CD14-positive monocyte (primary cell): ENCODE measurements around the gene ZNF627. TPM values are rescaled to one million over a fixed set of nuclear protein-coding genes. Genes with fewer than 3 reads are reported as not detected.
A peak's percentile ranks its signal among the peaks of the same experiment; 100 is the strongest.

Source experiments
- DNase-seq, 3 donors: peaks; one replicate each; pipeline ENCODE4 v3.0.0-alpha.2; 2011 to 2022
- H2AFZ ChIP-seq: 2 replicates; pipeline ENCODE4 v1.6.0; 2012; ENCODE audit warnings: mild to moderate bottlenecking, low read depth, low read length, inconsistent platforms; ENCODE audit not compliant: insufficient read depth, poor library complexity, severe bottlenecking
- H3K27ac ChIP-seq, 2 donors: 1 replicate in 1 of 2; 2 replicates in 1 of 2; pipeline ENCODE4 v1.5.1; 2012 to 2013; ENCODE audit warnings: low read length in 2 of 2, control low read depth in 1 of 2, inconsistent platforms in 1 of 2, low read depth in 1 of 2, mild to moderate bottlenecking in 1 of 2
- H3K27me3 ChIP-seq, 2 donors: one replicate each; pipeline versions ENCODE4 v1.6.0 to v1.6.1; 2011 to 2013; ENCODE audit warnings: low read length in 2 of 2; ENCODE audit not compliant: control insufficient read depth in 2 of 2, insufficient read depth in 2 of 2
- H3K36me3 ChIP-seq, 2 donors: replicated peaks in 1 of 2; 1 replicate in 1 of 2; 2 replicates in 1 of 2; pipeline versions ENCODE4 v1.5.1 to v1.6.1; 2012 to 2013; ENCODE audit warnings: low read length in 2 of 2, control low read depth in 1 of 2, inconsistent platforms in 1 of 2, mild to moderate bottlenecking in 1 of 2; ENCODE audit not compliant: insufficient read depth in 2 of 2, control insufficient read depth in 1 of 2
- H3K4me1 ChIP-seq, 2 donors: 1 replicate in 1 of 2; 2 replicates in 1 of 2; pipeline versions ENCODE4 v1.5.1 to v1.6.1; 2012 to 2013; ENCODE audit warnings: low read length in 2 of 2, control low read depth in 1 of 2, inconsistent platforms in 1 of 2, mild to moderate bottlenecking in 1 of 2, moderate library complexity in 1 of 2; ENCODE audit not compliant: insufficient read depth in 2 of 2, control insufficient read depth in 1 of 2
- H3K4me2 ChIP-seq: replicated peaks from 2 replicates; pipeline ENCODE3; 2012; ENCODE audit warnings: low read length, moderate library complexity, mild to moderate bottlenecking; ENCODE audit not compliant: poor library complexity, severe bottlenecking; ENCODE audit errors: extremely low read depth
- H3K4me3 ChIP-seq, 3 experiments: fragments of 200-600 bp in 1 of 3; sonication (generic) in 1 of 3; replicated peaks in 1 of 3; 1 replicate in 2 of 3; 2 replicates in 1 of 3; pipeline ENCODE4 v1.5.1; 2011 to 2013; ENCODE audit warnings: low read length in 3 of 3, mild to moderate bottlenecking in 3 of 3, control low read depth in 2 of 3, low read depth in 2 of 3, inconsistent platforms in 1 of 3, moderate library complexity in 1 of 3
- H3K79me2 ChIP-seq: 2 replicates; pipeline ENCODE4 v1.6.0; 2012; ENCODE audit warnings: mild to moderate bottlenecking, control low read depth, inconsistent platforms, low read length, moderate library complexity; ENCODE audit not compliant: insufficient read depth
- H3K9ac ChIP-seq: 2 replicates; pipeline ENCODE4 v1.6.0; 2017; ENCODE audit warnings: low read length, mild to moderate bottlenecking; ENCODE audit not compliant: insufficient read depth, poor library complexity, severe bottlenecking
- H3K9me3 ChIP-seq, 2 donors: replicated peaks in 1 of 2; 1 replicate in 1 of 2; 2 replicates in 1 of 2; pipeline versions ENCODE4 v1.5.1 to v1.6.1; 2012 to 2013; ENCODE audit warnings: low read length in 2 of 2, control low read depth in 1 of 2; ENCODE audit not compliant: control insufficient read depth in 1 of 2, insufficient read depth in 1 of 2
- H4K20me1 ChIP-seq: 2 replicates; pipeline ENCODE4 v1.6.0; 2012; ENCODE audit warnings: mild to moderate bottlenecking, low read length, control low read depth, moderate library complexity; ENCODE audit not compliant: insufficient read depth
- H3K27ac Mint-ChIP-seq, 7 donors: one replicate each; pipeline ENCODE4 v1.8.0; 2020; ENCODE audit warnings: mild to moderate bottlenecking in 7 of 7, mixed read lengths in 7 of 7, moderate library complexity in 6 of 7, inconsistent platforms in 2 of 7
- H3K27me3 Mint-ChIP-seq, 3 donors: one replicate each; pipeline ENCODE4 v1.8.0; 2021 to 2022; ENCODE audit warnings: low read depth in 3 of 3, mild to moderate bottlenecking in 3 of 3, mixed read lengths in 3 of 3, moderate library complexity in 3 of 3, inconsistent platforms in 1 of 3
- H3K36me3 Mint-ChIP-seq, 2 donors: one replicate each; pipeline ENCODE4 v1.8.0; 2020; ENCODE audit warnings: mixed read lengths in 2 of 2, inconsistent platforms in 1 of 2, mild to moderate bottlenecking in 1 of 2
- H3K4me1 Mint-ChIP-seq: one replicate; pipeline ENCODE4 v1.8.0; 2020; ENCODE audit warnings: mild to moderate bottlenecking, mixed read lengths
- H3K4me3 Mint-ChIP-seq, 2 donors: one replicate each; pipeline ENCODE4 v1.8.0; 2020; ENCODE audit warnings: mild to moderate bottlenecking in 2 of 2, mixed read lengths in 2 of 2, moderate library complexity in 1 of 2
- H3K9me3 Mint-ChIP-seq, 7 donors: one replicate each; pipeline ENCODE4 v1.8.0; 2020 to 2022; ENCODE audit warnings: mixed read lengths in 7 of 7, mild to moderate bottlenecking in 6 of 7, moderate library complexity in 6 of 7, inconsistent platforms in 2 of 7
- CTCF ChIP-seq: fragments of 200-600 bp; IDR thresholded peaks from one replicate; pipeline ENCODE4 v1.8.0; 2022; ENCODE audit warnings: antibody characterized with exemption, mild to moderate bottlenecking
- WGBS: methylation state at CpG from one replicate; pipeline ENCODE4 v1.1.5; 2013; ENCODE audit warnings: missing lambda C conversion rate; ENCODE audit not compliant: insufficient coverage; 5-methylcytosine and 5-hydroxymethylcytosine counted together
- intact Hi-C, 2 donors: fragments of 100-400 bp; cut with micrococcal nuclease; formaldehyde crosslinking; loops; one replicate each; pipeline versions ENCODE4 v1.15.0 to v1.15.1; 2023
- polyA minus RNA-seq: library from RNA; depleted of rRNA, polyadenylated mRNA; stranded (reverse); fragments of >200 nt; gene quantifications from 2 replicates; pipeline ENCODE4 v1.2.3, GENCODE V29; 2012
- polyA plus RNA-seq, 3 donors: library from polyadenylated mRNA; depleted of rRNA in 1 of 3; unstranded in 2 of 3; stranded (reverse) in 1 of 3; fragments of 300-500 nt in 2 of 3; fragments of >200 nt in 1 of 3; fragmentation: Illumina TruSeq in 2 of 3; gene quantifications; 1 replicate in 2 of 3; 2 replicates in 1 of 3; pipeline ENCODE4 v1.2.3, GENCODE V29; 2012 to 2021
- total RNA-seq, 12 experiments: library from RNA in 1 of 12; stranded (reverse) in 1 of 12; fragments of 120-200 nt in 1 of 12; gene quantifications; one replicate each; pipeline ENCODE4 v1.2.4 and lab custom pipeline; 2013 to 2026; ENCODE audit warnings: mixed read lengths in 6 of 12, inconsistent platforms in 1 of 12

The ZNF627 gene
- 11.6 TPM for total RNA-seq (2013)
- polyA plus RNA-seq (1 to 10 TPM; 1.7 to 3.7 (median 3.4) TPM), polyA minus RNA-seq (3.2 and 3.3 TPM in 2 replicates), total RNA-seq (lab: John Stamatoyannopoulos, UW) (6.5 to 30.5 (median 14.4) reads per million in 11 experiments)

DNA sequence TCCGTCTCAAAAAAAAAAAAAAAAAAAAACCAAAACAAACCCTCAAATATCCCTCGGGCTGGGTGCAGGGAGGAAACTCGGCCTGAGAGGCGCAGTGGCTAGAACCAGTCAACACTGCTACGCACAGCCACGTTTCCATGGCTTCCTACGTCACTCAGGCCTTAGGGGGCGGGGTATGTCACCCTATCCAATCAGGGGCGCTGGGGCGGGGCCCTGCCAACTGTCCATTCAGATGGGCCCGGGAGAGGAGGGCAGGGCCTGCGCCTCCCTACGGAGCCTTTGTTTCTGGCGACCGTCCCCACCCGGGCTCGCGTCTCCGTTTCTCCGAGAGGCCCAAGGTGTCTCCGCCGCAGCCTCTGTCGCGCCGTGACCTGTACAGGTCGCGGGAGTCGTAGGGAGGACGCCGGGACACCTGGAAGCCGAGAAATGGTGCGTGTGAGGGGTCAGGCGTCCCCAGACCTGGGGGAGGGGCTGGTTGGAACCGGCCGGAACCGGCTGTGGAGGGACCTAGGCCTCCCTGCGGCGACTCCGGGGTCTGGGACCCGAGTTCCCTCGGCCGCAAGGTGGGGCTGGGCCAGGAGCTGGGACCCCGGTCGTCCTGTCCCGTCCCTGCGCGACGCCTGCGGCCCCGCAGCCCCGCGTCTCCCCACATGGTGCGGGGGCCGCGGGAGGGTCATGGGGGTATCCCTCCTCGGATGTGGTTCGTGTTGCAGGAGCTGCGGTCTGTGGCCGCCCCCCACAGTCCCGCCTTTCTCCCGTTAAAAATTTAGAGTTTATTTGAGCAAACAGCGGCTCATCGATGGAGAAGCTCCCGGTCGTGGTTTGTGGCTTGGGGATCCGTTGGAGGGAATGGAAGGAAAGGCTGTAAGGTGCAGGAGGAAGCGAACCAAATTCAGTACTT lies at the start of gene ZNF627:
TSS of gene ZNF627 (plus strand) at position 282 of the 901 bp plus-strand sequence. CDS start at position 427, 145 bp downstream.
- no peaks in the 10 kb centered on the region for H3K27me3 ChIP-seq
- H3K4me3 ChIP-seq, result peak within 1 kb of the TSS; percentile 60 to 93 (median 93)
- H3K27ac Mint-ChIP-seq, result peak within 1 kb of the TSS; percentile 87 to 97 (median 95)
- peaks cover 49% of the 10 kb centered on the region for H3K79me2 ChIP-seq
- H3K4me3 Mint-ChIP-seq, result peak within 1 kb of the TSS; percentile 93 to 95
- peak within 1 kb of the TSS; percentile 85 to 90 for H3K27ac ChIP-seq
- H3K4me2 ChIP-seq, result peak within 1 kb of the TSS; percentile 98
- H3K9ac ChIP-seq, result peak within 1 kb of the TSS; percentile 89
- peaks cover 3 to 13% of the 10 kb centered on the region in 2 donors for H3K36me3 Mint-ChIP-seq
- peak; percentile 31 for TF ChIP-seq CTCF
- peaks cover 20% of the 10 kb centered on the region for H4K20me1 ChIP-seq
- H3K9me3 Mint-ChIP-seq, result peaks cover 0 to 3% (median 1%) of the 10 kb centered on the region in 7 donors
- H3K4me1 Mint-ChIP-seq, result peaks cover 19% of the 10 kb centered on the region
- H3K27me3 Mint-ChIP-seq, result peaks cover 0 to 2% (median 2%) of the 10 kb centered on the region in 3 donors
- H2AFZ ChIP-seq, result peak within 1 kb of the TSS; percentile 85
- H3K9me3 ChIP-seq, result no peaks in the 10 kb centered on the region
- H3K4me1 ChIP-seq, result peaks cover 13 to 16% of the 10 kb centered on the region in 2 donors
- intact Hi-C loops, result loop anchor here (5.0 to 10.0 kb wide), 3 partner anchors 40 to 97 kb away; partner anchors contain the start of gene ZNF653 (in 1 of the 2)
- H3K36me3 ChIP-seq, result no peaks in the 10 kb centered on the region
- WGBS, result under 1% methylated on average over 66 of the region's 67 CpGs
- peak; percentile 99 to 100 (median 99) for DNase-seq

DNA sequence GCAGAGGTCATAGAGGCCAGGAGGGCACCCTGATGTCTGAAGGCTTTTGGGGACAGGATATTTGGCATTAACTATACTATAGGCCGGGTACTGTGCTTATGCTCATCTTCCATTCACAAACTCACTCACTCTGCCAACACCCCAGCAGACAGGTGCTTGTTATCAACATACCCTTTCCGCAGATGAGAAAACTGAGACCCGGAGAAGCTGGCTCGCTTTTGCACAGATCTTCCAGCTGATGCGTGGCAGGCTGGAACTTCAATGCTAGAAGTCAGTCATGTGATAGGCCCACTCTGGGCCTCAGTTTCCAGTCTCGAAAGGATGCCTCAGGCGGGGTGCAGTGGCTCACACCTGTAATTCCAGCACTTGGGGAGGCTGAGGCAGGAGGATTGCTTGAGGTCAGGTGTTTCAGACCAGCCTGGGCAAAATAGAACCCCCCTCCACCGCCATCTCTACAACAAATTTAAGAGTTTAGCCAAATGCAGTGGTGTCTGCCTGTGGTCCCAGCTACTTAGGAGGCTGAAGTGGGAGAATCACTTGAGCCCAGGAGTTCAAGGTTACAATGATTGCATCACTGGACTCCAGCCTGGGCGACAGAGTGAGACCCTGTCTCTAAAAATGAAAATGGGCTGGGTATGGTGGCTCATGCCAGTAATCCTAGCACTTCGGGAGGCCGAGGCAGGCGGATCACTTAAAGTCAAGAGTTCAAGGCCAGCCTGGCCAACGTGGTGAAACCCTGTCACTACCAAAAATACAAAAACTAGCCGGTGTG lies 49.2 kb upstream of the ZNF627 start:
- no peak for TF ChIP-seq CTCF
- Mint-ChIP-seq H3K27me3 (peaks cover 2 to 19% (median 8%) of the 10 kb centered on the region in 3 donors), H3K27ac (no peak overlapping the region), H3K36me3 (peaks cover 11 to 17% of the 10 kb centered on the region in 2 donors), H3K9me3 (peaks cover 0 to 2% (median 0%) of the 10 kb centered on the region in 7 donors), H3K4me1 (no peaks in the 10 kb centered on the region), H3K4me3 (no peak overlapping the region)
- no peaks in the 10 kb centered on the region for H3K27me3 ChIP-seq
- no peak overlapping the region for H2AFZ ChIP-seq
- H3K9me3 ChIP-seq, result no peaks in the 10 kb centered on the region
- no peaks in the 10 kb centered on the region for H3K79me2 ChIP-seq
- peaks cover 7 to 14% of the 10 kb centered on the region in 2 donors for H3K36me3 ChIP-seq
- no peak overlapping the region for H3K9ac ChIP-seq
- intact Hi-C loops, result no loop called here
- H3K27ac ChIP-seq, result no peak overlapping the region
- no peak overlapping the region for H3K4me3 ChIP-seq
- WGBS, result 91% methylated on average over 6 of the region's 14 CpGs
- H4K20me1 ChIP-seq, result no peaks in the 10 kb centered on the region
- no peaks in the 10 kb centered on the region for H3K4me1 ChIP-seq
- no peak overlapping the region for H3K4me2 ChIP-seq
- no peak for DNase-seq
